Type B pancreatic cell (in vitro differentiated cells): ENCODE results near the gene EIF2S2. TPM values are rescaled to one million over a fixed set of nuclear protein-coding genes. Genes with fewer than 3 reads are reported as not detected.

ENCODE experiments used
- DNase-seq: peaks from one replicate; pipeline ENCODE4 v3.0.0; 2021; ENCODE audit warnings: mixed read lengths; ENCODE audit not compliant: unreplicated experiment; ENCODE audit errors: extremely low spot score
- H3K27ac Mint-ChIP-seq: 2 replicates; pipeline ENCODE4 v1.8.0; 2021; ENCODE audit warnings: mild to moderate bottlenecking, mixed read lengths
- H3K27me3 Mint-ChIP-seq: 2 replicates; pipeline ENCODE4 v1.8.0; 2021; ENCODE audit warnings: mixed read lengths
- H3K36me3 Mint-ChIP-seq: 2 replicates; pipeline ENCODE4 v1.8.0; 2021; ENCODE audit warnings: mixed read lengths
- H3K4me1 Mint-ChIP-seq: one replicate; pipeline ENCODE4 v1.8.0; 2021; ENCODE audit warnings: mixed read lengths; ENCODE audit not compliant: unreplicated experiment
- H3K4me3 Mint-ChIP-seq: 2 replicates; pipeline ENCODE4 v1.8.0; 2021; ENCODE audit warnings: mild to moderate bottlenecking, mixed read lengths
- H3K9me3 Mint-ChIP-seq: 2 replicates; pipeline ENCODE4 v1.8.0; 2021; ENCODE audit warnings: mixed read lengths
- total RNA-seq: library from RNA; stranded (reverse); gene quantifications from 2 replicates; pipeline ENCODE4 v1.2.1, GENCODE V29; 2021; ENCODE audit warnings: low replicate concordance
- TF ChIP-seq, protein P1 (sequence below): fragments of 200-600 bp; sonication (generic); conservative IDR thresholded peaks from 2 replicates; pipeline ENCODE4 v1.5.0; 2021; ENCODE audit warnings: antibody characterized with exemption, mild to moderate bottlenecking

The EIF2S2 gene
- total RNA-seq, 1 donor from 2014 or later = 87.8 TPM

DNA sequence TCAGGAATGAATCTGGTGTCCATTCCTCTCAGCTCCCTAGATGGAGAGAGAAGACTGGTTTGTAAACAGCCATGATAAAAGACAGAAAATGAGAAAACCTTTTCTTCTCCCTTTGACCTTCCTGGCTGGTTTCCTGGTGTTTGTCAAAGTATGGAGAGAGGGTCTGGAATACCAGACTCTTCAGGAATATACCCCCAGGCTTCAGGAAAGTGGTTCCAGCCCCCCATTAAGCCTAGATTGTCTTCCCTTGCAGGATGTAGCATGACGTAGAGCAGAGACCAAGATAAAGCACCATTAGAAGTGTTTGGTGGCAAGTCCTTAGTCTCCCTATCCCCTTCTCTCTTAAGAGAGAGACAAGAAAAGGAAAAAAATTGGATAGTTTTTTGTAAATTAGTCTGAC is 51.1 kb downstream of the EIF2S2 start:
- H3K4me3 Mint-ChIP-seq = no peak overlapping the region
- no peak for DNase-seq
- no peaks in the 10 kb centered on the region for H3K27me3 Mint-ChIP-seq
- TF ChIP-seq, protein P1, sequence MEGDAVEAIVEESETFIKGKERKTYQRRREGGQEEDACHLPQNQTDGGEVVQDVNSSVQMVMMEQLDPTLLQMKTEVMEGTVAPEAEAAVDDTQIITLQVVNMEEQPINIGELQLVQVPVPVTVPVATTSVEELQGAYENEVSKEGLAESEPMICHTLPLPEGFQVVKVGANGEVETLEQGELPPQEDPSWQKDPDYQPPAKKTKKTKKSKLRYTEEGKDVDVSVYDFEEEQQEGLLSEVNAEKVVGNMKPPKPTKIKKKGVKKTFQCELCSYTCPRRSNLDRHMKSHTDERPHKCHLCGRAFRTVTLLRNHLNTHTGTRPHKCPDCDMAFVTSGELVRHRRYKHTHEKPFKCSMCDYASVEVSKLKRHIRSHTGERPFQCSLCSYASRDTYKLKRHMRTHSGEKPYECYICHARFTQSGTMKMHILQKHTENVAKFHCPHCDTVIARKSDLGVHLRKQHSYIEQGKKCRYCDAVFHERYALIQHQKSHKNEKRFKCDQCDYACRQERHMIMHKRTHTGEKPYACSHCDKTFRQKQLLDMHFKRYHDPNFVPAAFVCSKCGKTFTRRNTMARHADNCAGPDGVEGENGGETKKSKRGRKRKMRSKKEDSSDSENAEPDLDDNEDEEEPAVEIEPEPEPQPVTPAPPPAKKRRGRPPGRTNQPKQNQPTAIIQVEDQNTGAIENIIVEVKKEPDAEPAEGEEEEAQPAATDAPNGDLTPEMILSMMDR = no peak
- peaks cover 55% of the 10 kb centered on the region for H3K4me1 Mint-ChIP-seq
- no peaks in the 10 kb centered on the region for H3K9me3 Mint-ChIP-seq
- H3K36me3 Mint-ChIP-seq = peaks cover 25% of the 10 kb centered on the region
- no peak overlapping the region for H3K27ac Mint-ChIP-seq

DNA sequence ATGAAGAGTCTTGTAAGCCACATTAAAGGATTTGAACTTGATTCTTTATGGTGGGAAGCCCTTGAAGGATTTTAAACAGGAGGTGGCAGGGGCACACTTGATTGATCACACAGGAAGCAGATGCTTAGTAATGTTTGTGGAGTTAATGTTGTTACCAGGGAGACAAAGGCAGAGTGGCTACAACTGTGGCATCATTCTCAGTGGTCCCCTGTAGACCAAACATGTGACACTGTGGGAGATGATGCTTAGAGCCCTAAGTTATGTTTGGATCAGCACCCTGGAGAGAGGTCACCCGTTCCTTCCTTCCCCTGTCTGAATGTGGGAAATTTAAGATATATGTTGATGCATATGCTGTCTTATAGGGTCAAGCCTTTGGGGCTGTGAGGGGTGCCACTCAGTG is 53.2 kb downstream of the EIF2S2 start:
- no peaks in the 10 kb centered on the region for H3K9me3 Mint-ChIP-seq
- peaks cover 16% of the 10 kb centered on the region for H3K36me3 Mint-ChIP-seq

GRCh38 chr20:34055290-34055689 is 56.8 kb downstream of the EIF2S2 start:
- Mint-ChIP-seq H3K27me3 (no peaks in the 10 kb centered on the region), H3K4me3 (no peak overlapping the region), H3K9me3 (no peaks in the 10 kb centered on the region), H3K4me1 (peaks cover 55% of the 10 kb centered on the region), H3K27ac (no peak overlapping the region), H3K36me3 (peaks cover 12% of the 10 kb centered on the region)
- TF ChIP-seq, protein P1 = no peak
- no peak for DNase-seq

More for the DNA sequence above, 53.2 kb downstream of the EIF2S2 start:
- Mint-ChIP-seq H3K27ac (peak overlapping the region; percentile 0), H3K27me3 (no peaks in the 10 kb centered on the region), H3K4me1 (peaks cover 54% of the 10 kb centered on the region), H3K4me3 (no peak overlapping the region)
- no peak for DNase-seq
- TF ChIP-seq, protein P1 = no peak

DNA sequence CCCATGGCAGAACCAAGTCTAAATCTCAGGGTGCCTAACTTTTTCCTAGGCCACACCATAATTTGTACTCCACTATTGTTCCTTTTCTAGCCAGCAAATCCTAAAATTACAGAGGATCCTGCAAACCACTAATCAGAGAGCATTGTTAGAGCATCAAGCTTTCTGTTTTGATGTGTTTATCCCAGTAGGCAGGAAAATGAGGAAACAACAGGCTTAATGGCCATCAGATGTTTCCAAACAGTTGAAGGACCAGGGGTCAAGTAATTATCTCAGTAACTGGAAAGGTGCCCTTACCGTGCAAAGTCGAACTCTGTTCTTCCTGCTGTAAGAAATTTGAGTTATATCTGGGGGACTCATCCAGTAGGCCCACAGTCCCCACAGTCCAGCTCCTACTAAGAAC is 59.6 kb downstream of the EIF2S2 start:
- Mint-ChIP-seq H3K27me3 (no peaks in the 10 kb centered on the region), H3K36me3 (no peaks in the 10 kb centered on the region), H3K27ac (peak overlapping the region; percentile 19), H3K4me1 (peaks cover 47% of the 10 kb centered on the region), H3K9me3 (no peaks in the 10 kb centered on the region), H3K4me3 (no peak overlapping the region)
- TF ChIP-seq, protein P1 = no peak
- DNase-seq = no peak

DNA sequence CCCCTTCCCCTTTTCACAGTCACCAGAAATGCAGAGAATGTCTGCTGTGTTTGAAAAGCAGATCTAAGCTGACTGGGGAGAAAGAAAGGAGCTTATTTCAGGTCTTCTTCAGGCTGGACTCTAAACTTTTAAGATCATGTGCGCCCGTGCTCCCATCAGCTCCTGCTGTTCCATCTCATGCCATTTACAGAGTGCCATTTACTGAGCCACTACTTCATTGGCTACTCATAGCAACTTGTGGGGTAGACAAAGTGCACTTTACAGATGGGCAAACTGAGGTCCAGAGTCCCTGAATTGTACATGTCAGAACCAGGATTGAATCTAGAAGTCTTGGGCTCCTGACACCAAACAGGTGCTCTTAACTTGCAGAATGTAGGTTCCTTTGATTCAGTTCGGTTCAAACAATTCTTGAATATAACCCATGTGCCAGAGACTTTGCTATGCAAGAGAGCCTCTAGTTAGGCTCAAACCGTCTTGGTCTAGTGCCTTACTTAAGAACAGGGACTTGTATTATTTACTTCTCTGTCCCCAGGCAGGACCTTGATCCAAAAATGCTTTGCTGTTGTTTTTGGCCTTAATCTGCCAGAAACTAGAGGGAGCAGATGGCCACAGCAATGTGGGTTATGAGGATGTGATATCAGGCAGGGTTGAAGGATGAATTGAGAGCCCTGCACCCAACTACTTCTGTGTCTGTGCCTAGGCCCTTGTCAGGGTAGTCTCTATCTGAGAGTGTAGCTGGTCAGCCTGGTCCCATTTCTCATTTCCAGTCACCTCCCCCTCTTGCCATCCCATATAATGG is 61.9 kb downstream of the EIF2S2 start:
- no peaks in the 10 kb centered on the region for H3K36me3 Mint-ChIP-seq
- no peak overlapping the region for H3K27ac Mint-ChIP-seq
- no peak overlapping the region for H3K4me3 Mint-ChIP-seq
- TF ChIP-seq, protein P1 = no peak
- no peaks in the 10 kb centered on the region for H3K9me3 Mint-ChIP-seq
- H3K4me1 Mint-ChIP-seq = peaks cover 54% of the 10 kb centered on the region
- DNase-seq = no peak
- no peaks in the 10 kb centered on the region for H3K27me3 Mint-ChIP-seq
